Measurements from ENCODE around the gene SUGT1. TPM values are rescaled to one million over a fixed set of nuclear protein-coding genes. Genes with fewer than 3 reads are reported as not detected.

The SUGT1 gene
- polyA plus RNA-seq, 1 donor from 2014 or later = 57.5 TPM

GRCh38 chr13:52669677-52670076 is 17.0 kb downstream of the SUGT1 start:
- no peak overlapping the region for H2AFZ ChIP-seq (ENCODE audit: low read depth, low read length)

DNA sequence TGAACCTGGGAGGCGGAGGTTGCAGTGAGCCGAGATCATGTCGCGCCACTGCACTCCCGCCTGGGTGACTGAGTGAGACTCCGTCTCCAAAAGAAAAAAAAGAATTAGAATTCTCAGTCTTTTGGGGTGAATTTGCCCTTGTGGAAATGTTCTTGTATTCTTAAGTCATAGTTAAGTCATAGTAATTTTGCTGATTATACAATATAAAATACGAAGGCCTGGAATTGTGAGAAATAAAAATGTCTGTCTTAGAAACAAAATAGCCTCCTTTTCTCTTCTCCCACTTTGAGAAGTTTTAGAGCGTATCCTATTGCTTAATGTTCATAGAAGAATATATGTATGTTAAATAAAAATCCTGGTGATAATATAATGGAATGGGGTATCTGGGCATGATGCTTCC is 18.1 kb downstream of the SUGT1 start:
- Histone ChIP-seq H3K79me2 (replicated peaks; ENCODE audit: insufficient read depth, low read length) (no peaks in the 10 kb centered on the region), H3K4me3 (ENCODE audit: low read length) (no peak overlapping the region), H3K27ac (ENCODE audit: low read length) (no peak overlapping the region), H3K9me3 (ENCODE audit: low read length) (no peaks in the 10 kb centered on the region), H3K9me2 (ENCODE audit: insufficient read depth, low read length) (no peaks in the 10 kb centered on the region), H2AFZ (ENCODE audit: low read depth, low read length) (no peak overlapping the region), H4K20me1 (ENCODE audit: insufficient read depth) (no peaks in the 10 kb centered on the region), H3K36me3 (ENCODE audit: insufficient read depth, low read length) (no peaks in the 10 kb centered on the region), H3K27me3 (ENCODE audit: insufficient read depth, low read depth, low read length) (no peaks in the 10 kb centered on the region), H3K4me2 (ENCODE audit: low read length) (no peak overlapping the region), H3F3A (ENCODE audit: insufficient read depth, low read length, poor library complexity, severe bottlenecking) (no peaks in the 10 kb centered on the region), H3K9ac (ENCODE audit: low read length) (no peak overlapping the region)
- TF ChIP-seq, protein P1, sequence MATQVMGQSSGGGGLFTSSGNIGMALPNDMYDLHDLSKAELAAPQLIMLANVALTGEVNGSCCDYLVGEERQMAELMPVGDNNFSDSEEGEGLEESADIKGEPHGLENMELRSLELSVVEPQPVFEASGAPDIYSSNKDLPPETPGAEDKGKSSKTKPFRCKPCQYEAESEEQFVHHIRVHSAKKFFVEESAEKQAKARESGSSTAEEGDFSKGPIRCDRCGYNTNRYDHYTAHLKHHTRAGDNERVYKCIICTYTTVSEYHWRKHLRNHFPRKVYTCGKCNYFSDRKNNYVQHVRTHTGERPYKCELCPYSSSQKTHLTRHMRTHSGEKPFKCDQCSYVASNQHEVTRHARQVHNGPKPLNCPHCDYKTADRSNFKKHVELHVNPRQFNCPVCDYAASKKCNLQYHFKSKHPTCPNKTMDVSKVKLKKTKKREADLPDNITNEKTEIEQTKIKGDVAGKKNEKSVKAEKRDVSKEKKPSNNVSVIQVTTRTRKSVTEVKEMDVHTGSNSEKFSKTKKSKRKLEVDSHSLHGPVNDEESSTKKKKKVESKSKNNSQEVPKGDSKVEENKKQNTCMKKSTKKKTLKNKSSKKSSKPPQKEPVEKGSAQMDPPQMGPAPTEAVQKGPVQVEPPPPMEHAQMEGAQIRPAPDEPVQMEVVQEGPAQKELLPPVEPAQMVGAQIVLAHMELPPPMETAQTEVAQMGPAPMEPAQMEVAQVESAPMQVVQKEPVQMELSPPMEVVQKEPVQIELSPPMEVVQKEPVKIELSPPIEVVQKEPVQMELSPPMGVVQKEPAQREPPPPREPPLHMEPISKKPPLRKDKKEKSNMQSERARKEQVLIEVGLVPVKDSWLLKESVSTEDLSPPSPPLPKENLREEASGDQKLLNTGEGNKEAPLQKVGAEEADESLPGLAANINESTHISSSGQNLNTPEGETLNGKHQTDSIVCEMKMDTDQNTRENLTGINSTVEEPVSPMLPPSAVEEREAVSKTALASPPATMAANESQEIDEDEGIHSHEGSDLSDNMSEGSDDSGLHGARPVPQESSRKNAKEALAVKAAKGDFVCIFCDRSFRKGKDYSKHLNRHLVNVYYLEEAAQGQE (IDR thresholded peaks at IDR 0.05; ENCODE audit: borderline replicate concordance) = no peak
- TF ChIP-seq EZH2 (IDR thresholded peaks at IDR 0.05; ENCODE audit: borderline replicate concordance, insufficient read depth, low read length, poor library complexity, severe bottlenecking) (no peak), CTCF (IDR thresholded peaks at IDR 0.05; ENCODE audit: poor library complexity, severe bottlenecking) (no peak), TAF1 (IDR thresholded peaks at IDR 0.05; ENCODE audit: low read depth) (no peak), MXI1 (conservative IDR thresholded peaks at IDR 0.05; ENCODE audit: poor library complexity, severe bottlenecking) (no peak), POLR2AphosphoS5 (IDR thresholded peaks at IDR 0.05) (no peak), RAD21 (conservative IDR thresholded peaks at IDR 0.05) (no peak), SMC3 (conservative IDR thresholded peaks at IDR 0.05; ENCODE audit: poor library complexity) (no peak), EP300 (conservative IDR thresholded peaks at IDR 0.05; ENCODE audit: poor library complexity, severe bottlenecking) (no peak)

More at GRCh38 chr13:52669677-52670076, 17.0 kb downstream of the SUGT1 start:
- Histone ChIP-seq H3K9ac (ENCODE audit: low read length) (no peak overlapping the region), H3K27me3 (ENCODE audit: insufficient read depth, low read depth, low read length) (no peaks in the 10 kb centered on the region), H4K20me1 (ENCODE audit: insufficient read depth) (no peaks in the 10 kb centered on the region), H3K4me2 (ENCODE audit: low read length) (no peak overlapping the region), H3K4me3 (ENCODE audit: low read length) (no peak overlapping the region), H3F3A (ENCODE audit: insufficient read depth, low read length, poor library complexity, severe bottlenecking) (no peaks in the 10 kb centered on the region), H3K9me2 (ENCODE audit: insufficient read depth, low read length) (no peaks in the 10 kb centered on the region), H3K27ac (ENCODE audit: low read length) (no peak overlapping the region), H3K9me3 (ENCODE audit: low read length) (no peaks in the 10 kb centered on the region), H3K79me2 (replicated peaks; ENCODE audit: insufficient read depth, low read length) (peaks cover 3% of the 10 kb centered on the region), H3K36me3 (ENCODE audit: insufficient read depth, low read length) (peaks cover 2% of the 10 kb centered on the region)
- TF ChIP-seq CTCF (IDR thresholded peaks at IDR 0.05; ENCODE audit: poor library complexity, severe bottlenecking) = peak; percentile 51
- peak; percentile 60 for TF ChIP-seq RAD21 (conservative IDR thresholded peaks at IDR 0.05)
- no peak for TF ChIP-seq MXI1 (conservative IDR thresholded peaks at IDR 0.05; ENCODE audit: poor library complexity, severe bottlenecking)
- peak; percentile 70 for TF ChIP-seq SMC3 (conservative IDR thresholded peaks at IDR 0.05; ENCODE audit: poor library complexity)
- TF ChIP-seq EP300 (conservative IDR thresholded peaks at IDR 0.05; ENCODE audit: poor library complexity, severe bottlenecking) = no peak

Measured in neural cell (in vitro differentiated cells).